Esophagus mucosa (tissue), 1 donor: ENCODE measurements around the gene CYTIP. TPM values are rescaled to one million over a fixed set of nuclear protein-coding genes. Genes with fewer than 3 reads are reported as not detected.
A peak's percentile ranks its signal among the peaks of the same experiment; 100 is the strongest.

Experiments used
- ATAC-seq: fragments of 200-7000 bp; cut with Tn5 transposase; one replicate; pipeline ENCODE4 v1.9.1; 2020
- total RNA-seq: library from RNA; stranded (reverse); gene quantifications from one replicate; pipeline ENCODE4 v1.2.4, GENCODE V29; 2023
- donor health status: DM: yes; HTN: yes; CAD: no.

The CYTIP gene
- total RNA-seq, result 1.3 TPM

- peak; percentile 66 for ATAC-seq
Observed at GRCh38 chr2:157443795-157444640, at the start of gene CYTIP. CYTIP (minus strand) TSS chr2:157444089; CDS start chr2:157444020, 69 bp downstream.

GRCh38 chr2:157492189-157492773 lies 48.4 kb upstream of the CYTIP start:
- ATAC-seq, result peak; percentile 76

- ATAC-seq, result no peak
Observed at GRCh38 chr2:157489983-157490382, 46.1 kb upstream of the CYTIP start.

- no peak for ATAC-seq
Observed at GRCh38 chr2:157488877-157489276, 45.0 kb upstream of the CYTIP start.

- no peak for ATAC-seq
Observed at GRCh38 chr2:157487747-157488146, 43.9 kb upstream of the CYTIP start.

GRCh38 chr2:157487271-157487610 lies 43.4 kb upstream of the CYTIP start:
- ATAC-seq, result no peak

GRCh38 chr2:157486596-157487270 lies 42.8 kb upstream of the CYTIP start:
- ATAC-seq, result no peak

- ATAC-seq, result peak; percentile 69
Observed at GRCh38 chr2:157480182-157480961, 36.5 kb upstream of the CYTIP start.

GRCh38 chr2:157479081-157480027 lies 35.5 kb upstream of the CYTIP start:
- ATAC-seq, result no peak

- no peak for ATAC-seq
Observed at GRCh38 chr2:157477919-157478318, 34.0 kb upstream of the CYTIP start.

- ATAC-seq, result no peak
Observed at GRCh38 chr2:157476953-157477709, 33.2 kb upstream of the CYTIP start.

- no peak for ATAC-seq
Observed at GRCh38 chr2:157475722-157476390, 32.0 kb upstream of the CYTIP start.

GRCh38 chr2:157473581-157473980 lies 29.7 kb upstream of the CYTIP start:
- no peak for ATAC-seq

- ATAC-seq, result no peak
Observed at GRCh38 chr2:157471078-157471477, 27.2 kb upstream of the CYTIP start.

GRCh38 chr2:157470321-157470720 lies 26.4 kb upstream of the CYTIP start:
- ATAC-seq, result no peak

GRCh38 chr2:157469726-157470125 lies 25.8 kb upstream of the CYTIP start:
- no peak for ATAC-seq

GRCh38 chr2:157468931-157469708 lies 25.2 kb upstream of the CYTIP start:
- ATAC-seq, result peak; percentile 73

- no peak for ATAC-seq
Observed at GRCh38 chr2:157466764-157467163, 22.9 kb upstream of the CYTIP start.

- ATAC-seq, result no peak
Observed at GRCh38 chr2:157465554-157465953, 21.7 kb upstream of the CYTIP start.

- ATAC-seq, result no peak
Observed at GRCh38 chr2:157463002-157463401, 19.1 kb upstream of the CYTIP start.
